Liver (tissue), 9 donors: ENCODE results near the gene DPP6. TPM values are rescaled to one million over a fixed set of nuclear protein-coding genes. Genes with fewer than 3 reads are reported as not detected.

ENCODE experiments used
- DNase-seq: peaks from one replicate; pipeline ENCODE4 v3.0.0-alpha.2; 2017; ENCODE audit warnings: low spot score
- H3K27ac ChIP-seq, 2 donors: one replicate each; pipeline ENCODE4 v1.7.0; 2013; ENCODE audit warnings: inconsistent platforms in 2 of 2, low read length in 2 of 2, control low read depth in 1 of 2, low read depth in 1 of 2, mild to moderate bottlenecking in 1 of 2
- H3K27me3 ChIP-seq, 4 donors: one replicate each; pipeline versions ENCODE4 v1.6.1 to v1.7.0; 2013; ENCODE audit warnings: low read length in 3 of 4, inconsistent platforms in 1 of 4, mild to moderate bottlenecking in 1 of 4, moderate library complexity in 1 of 4; ENCODE audit not compliant: control insufficient read depth in 4 of 4, insufficient read depth in 4 of 4
- H3K36me3 ChIP-seq, 4 donors: one replicate each; pipeline versions ENCODE4 v1.6.1 to v1.7.0; 2013; ENCODE audit warnings: low read length in 3 of 4, mild to moderate bottlenecking in 3 of 4, low read depth in 1 of 4, moderate library complexity in 1 of 4; ENCODE audit not compliant: control insufficient read depth in 4 of 4, insufficient read depth in 3 of 4
- H3K4me1 ChIP-seq, 4 donors: one replicate each; pipeline versions ENCODE4 v1.6.1 to v1.7.0; 2013; ENCODE audit warnings: low read length in 3 of 4, mild to moderate bottlenecking in 3 of 4, moderate library complexity in 1 of 4; ENCODE audit not compliant: control insufficient read depth in 4 of 4, insufficient read depth in 4 of 4
- H3K4me3 ChIP-seq, 3 donors: one replicate each; pipeline versions ENCODE4 v1.6.1 to v1.7.0; 2013; ENCODE audit warnings: low read length in 3 of 3, control low read depth in 1 of 3, low read depth in 1 of 3, mild to moderate bottlenecking in 1 of 3
- H3K9ac ChIP-seq, 2 donors: one replicate each; pipeline ENCODE4 v1.7.0; 2013; ENCODE audit warnings: low read length in 2 of 2, mild to moderate bottlenecking in 2 of 2, moderate library complexity in 2 of 2, control low read depth in 1 of 2, low read depth in 1 of 2
- H3K9me3 ChIP-seq, 4 donors: one replicate each; pipeline versions ENCODE4 v1.6.1 to v1.7.0; 2013; ENCODE audit warnings: low read length in 3 of 4; ENCODE audit not compliant: control insufficient read depth in 4 of 4
- ATF3 ChIP-seq: IDR thresholded peaks from 2 replicates; pipeline ENCODE4 v1.6.1; 2016; ENCODE audit warnings: antibody characterized with exemption
- CTCF ChIP-seq: fragments of 150-350 bp; IDR thresholded peaks from 2 replicates; pipeline ENCODE4 v1.5.1; 2017; ENCODE audit warnings: improper control_type of control experiment, low read depth, low read length; ENCODE audit not compliant: missing input control
- EGR1 ChIP-seq, 2 donors: IDR thresholded peaks; 2 replicates each; pipeline ENCODE4 v1.6.1; 2016 to 2018; ENCODE audit warnings: antibody characterized with exemption in 2 of 2, low read depth in 2 of 2
- FOXA1 ChIP-seq: IDR thresholded peaks from 2 replicates; pipeline ENCODE4 v1.6.1; 2016; ENCODE audit warnings: antibody characterized with exemption
- FOXA2 ChIP-seq: IDR thresholded peaks from 2 replicates; pipeline ENCODE4 v1.6.1; 2016; ENCODE audit warnings: antibody characterized with exemption
- HNF4A ChIP-seq, 2 donors: conservative IDR thresholded peaks; 2 replicates each; pipeline ENCODE4 v1.6.1; 2016; ENCODE audit warnings: antibody characterized with exemption in 2 of 2, mild to moderate bottlenecking in 2 of 2
- JUND ChIP-seq, 2 donors: IDR thresholded peaks; 2 replicates each; pipeline ENCODE4 v1.6.1; 2016; ENCODE audit warnings: antibody characterized with exemption in 2 of 2
- MAX ChIP-seq: IDR thresholded peaks from 2 replicates; pipeline ENCODE4 v1.6.1; 2016; ENCODE audit warnings: antibody characterized with exemption
- NR2F2 ChIP-seq: IDR thresholded peaks from 2 replicates; pipeline ENCODE4 v1.6.1; 2016; ENCODE audit warnings: antibody characterized with exemption
- RAD21 ChIP-seq, 2 donors: IDR thresholded peaks; 2 replicates each; pipeline ENCODE4 v1.6.1; 2016; ENCODE audit warnings: antibody characterized with exemption in 2 of 2, mild to moderate bottlenecking in 2 of 2
- REST ChIP-seq: IDR thresholded peaks from 2 replicates; pipeline ENCODE4 v1.6.1; 2016; ENCODE audit warnings: antibody characterized with exemption, mild to moderate bottlenecking
- RXRA ChIP-seq, 2 donors: IDR thresholded peaks; 2 replicates each; pipeline ENCODE4 v1.6.1; 2017 to 2018; ENCODE audit warnings: antibody characterized with exemption in 2 of 2, mild to moderate bottlenecking in 1 of 2
- SP1 ChIP-seq: IDR thresholded peaks from 2 replicates; pipeline ENCODE4 v1.6.1; 2018; ENCODE audit warnings: antibody characterized with exemption, mild to moderate bottlenecking
- TAF1 ChIP-seq: conservative IDR thresholded peaks from 2 replicates; pipeline ENCODE4 v1.6.1; 2016; ENCODE audit warnings: antibody characterized with exemption, mild to moderate bottlenecking
- YY1 ChIP-seq: IDR thresholded peaks from 2 replicates; pipeline ENCODE4 v1.6.1; 2016; ENCODE audit warnings: antibody characterized with exemption, mild to moderate bottlenecking
- ZBTB33 ChIP-seq: IDR thresholded peaks from 2 replicates; pipeline ENCODE4 v1.6.1; 2016; ENCODE audit warnings: antibody characterized with exemption
- WGBS: extraction: QIAGEN DNeasy Blood & Tissue Kit; methylation state at CpG from one replicate; pipeline ENCODE4 v1.1.7; 2013; 5-methylcytosine and 5-hydroxymethylcytosine counted together
- polyA plus RNA-seq, 2 donors: library from polyadenylated mRNA; stranded (reverse) in 1 of 2; unstranded in 1 of 2; fragments of 200-250 nt in 1 of 2; fragments of >200 nt in 1 of 2; fragmentation: Nextera tagmentation in 1 of 2; extraction: Ambion mirVana in 1 of 2; gene quantifications; one replicate each; pipeline versions ENCODE4 v1.2.1 to v1.2.3, GENCODE V29; 2013 to 2015
- total RNA-seq, 2 donors: library from RNA; depleted of rRNA; stranded (reverse); fragments of >200 nt; gene quantifications; one replicate each; pipeline ENCODE4 v1.2.3, GENCODE V29; 2014
- donor health status: healthy.
- donor health status: healthy.
- donor health status: healthy.
- donor health status: healthy.
- donor health status: healthy.

The DPP6 gene
- total and polyA plus RNA-seq, 4 donors: 0.01 TPM; not detected in 3

- no peak for TF ChIP-seq MAX
- no peak for TF ChIP-seq EGR1 (IDR thresholded peaks at IDR 0.05; ENCODE audit: low read depth in 2 of 2)
- no peak for TF ChIP-seq FOXA1
- no peak for TF ChIP-seq TAF1
- no peak for TF ChIP-seq YY1
- no peak for TF ChIP-seq ATF3
- TF ChIP-seq HNF4A (conservative IDR thresholded peaks at IDR 0.05): no peak
- TF ChIP-seq ZBTB33: no peak
- no peak for TF ChIP-seq RAD21 (IDR thresholded peaks at IDR 0.05)
- no peak for TF ChIP-seq RXRA (IDR thresholded peaks at IDR 0.05)
- no peak for TF ChIP-seq SP1
- no peak for TF ChIP-seq JUND (IDR thresholded peaks at IDR 0.05)
- no peak for TF ChIP-seq NR2F2
- Histone ChIP-seq H3K27ac (no peak overlapping the region), H3K4me3 (no peak overlapping the region), H3K4me1 (peaks cover 0 to 2% (median 0%) of the 10 kb centered on the region in 4 donors), H3K27me3 (no peaks in the 10 kb centered on the region), H3K9ac (no peak overlapping the region), H3K9me3 (no peaks in the 10 kb centered on the region), H3K36me3 (no peaks in the 10 kb centered on the region)
- WGBS: 82% methylated on average over 24 of the region's 24 CpGs
- DNase-seq: no peak
Measured at GRCh38 chr7:154898973-154899855, 847.0 kb downstream of the DPP6 start.

GRCh38 chr7:154899862-154900261, 847.7 kb downstream of the DPP6 start:
- no peak overlapping the region for H3K4me3 ChIP-seq
- H3K36me3 ChIP-seq: no peaks in the 10 kb centered on the region
- H3K27ac ChIP-seq: no peak overlapping the region
- WGBS: 73% methylated on average over 5 of the region's 5 CpGs
- TF ChIP-seq ATF3: no peak
- no peak for TF ChIP-seq TAF1
- TF ChIP-seq NR2F2: no peak
- no peak for TF ChIP-seq CTCF
- no peak for TF ChIP-seq MAX
- no peak for TF ChIP-seq ZBTB33
- no peak for TF ChIP-seq SP1
- TF ChIP-seq EGR1 (IDR thresholded peaks at IDR 0.05; ENCODE audit: low read depth in 2 of 2): no peak
- TF ChIP-seq JUND (IDR thresholded peaks at IDR 0.05): no peak
- no peak for TF ChIP-seq FOXA2
- TF ChIP-seq REST: no peak
- no peaks in the 10 kb centered on the region for H3K9me3 ChIP-seq
- peaks cover 0 to 2% (median 0%) of the 10 kb centered on the region in 4 donors for H3K4me1 ChIP-seq
- no peak overlapping the region for H3K9ac ChIP-seq
- DNase-seq: no peak
- H3K27me3 ChIP-seq: no peaks in the 10 kb centered on the region
